ENCODE measurements around the gene PWP2.
"Not testable (repeated sequence)": the region's sequence is repeated elsewhere in the genome, so short reads cannot be mapped to it uniquely, and the experiment has no call there.

The PWP2 gene

DNA sequence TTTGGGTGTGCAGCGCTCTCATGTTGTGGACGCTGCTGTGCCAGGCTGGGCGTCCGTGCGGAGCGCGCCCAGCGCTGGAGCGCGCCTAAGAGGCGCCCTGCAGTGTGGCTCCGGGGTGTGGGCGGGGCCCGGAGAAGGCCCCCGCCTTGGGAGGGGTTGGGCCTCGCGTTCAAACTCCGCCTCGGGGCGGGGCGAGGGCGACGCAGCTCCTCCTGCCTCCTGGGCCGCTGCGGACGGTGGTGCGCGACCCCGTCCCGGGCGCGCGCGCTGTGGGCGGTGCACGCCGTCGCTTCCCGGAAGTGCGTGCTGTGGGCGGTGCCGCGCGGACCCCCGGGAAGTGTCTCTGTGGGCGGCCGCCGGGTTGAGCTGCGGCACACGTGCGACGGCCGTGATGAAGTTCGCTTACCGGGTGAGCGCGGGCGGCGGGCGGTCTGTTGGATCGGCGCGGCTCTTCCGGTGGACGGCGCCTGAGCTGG, at the start of gene PWP2:
Gene PWP2, plus strand, starts transcription at position 374 of the 476 bp plus-strand sequence. Its CDS starts 18 bp downstream, at position 392.
- DNase-seq (ENCODE audit: low spot score): not testable (repeated sequence)

DNA sequence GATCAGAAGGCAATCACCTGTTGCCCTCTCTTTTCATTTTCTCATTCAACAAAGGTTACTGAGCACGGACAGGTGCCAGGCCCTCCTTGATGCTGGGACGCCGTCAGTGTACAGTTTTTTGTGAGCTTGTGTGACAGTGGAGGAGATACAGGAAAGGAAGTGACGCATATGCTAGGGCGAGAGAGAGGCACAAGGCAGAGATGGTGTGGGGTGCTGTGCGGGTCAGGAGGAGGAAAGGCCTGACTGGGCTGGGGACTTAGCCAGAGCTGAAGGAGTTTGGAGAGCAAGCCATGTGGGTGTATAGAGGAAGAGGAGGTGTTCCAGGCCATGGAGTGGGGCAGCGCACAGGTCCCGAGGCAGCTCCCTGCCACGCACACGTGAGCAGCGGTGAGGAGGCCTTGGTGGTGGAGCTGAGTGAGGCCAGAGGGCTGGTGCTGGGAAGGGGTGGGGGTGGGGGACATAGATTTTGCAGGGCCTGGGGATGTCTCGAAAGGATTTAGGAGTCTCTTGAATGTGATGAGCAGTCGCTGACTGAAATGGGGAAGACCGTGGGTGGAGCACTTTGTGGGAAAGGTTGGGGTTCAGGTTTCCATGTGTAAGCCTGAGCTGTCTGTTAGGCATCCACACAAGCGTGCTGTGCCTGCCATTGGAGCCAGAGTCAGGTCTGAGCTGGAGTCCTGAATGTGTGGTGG, 49.1 kb upstream of the PWP2 start:
- no peak for DNase-seq (ENCODE audit: low spot score)

GRCh38 chr21:44058652-44058964, 48.6 kb upstream of the PWP2 start:
- no peak for DNase-seq (ENCODE audit: low spot score)

GRCh38 chr21:44058981-44059380, 48.2 kb upstream of the PWP2 start:
- no peak for DNase-seq (ENCODE audit: low spot score)

DNA sequence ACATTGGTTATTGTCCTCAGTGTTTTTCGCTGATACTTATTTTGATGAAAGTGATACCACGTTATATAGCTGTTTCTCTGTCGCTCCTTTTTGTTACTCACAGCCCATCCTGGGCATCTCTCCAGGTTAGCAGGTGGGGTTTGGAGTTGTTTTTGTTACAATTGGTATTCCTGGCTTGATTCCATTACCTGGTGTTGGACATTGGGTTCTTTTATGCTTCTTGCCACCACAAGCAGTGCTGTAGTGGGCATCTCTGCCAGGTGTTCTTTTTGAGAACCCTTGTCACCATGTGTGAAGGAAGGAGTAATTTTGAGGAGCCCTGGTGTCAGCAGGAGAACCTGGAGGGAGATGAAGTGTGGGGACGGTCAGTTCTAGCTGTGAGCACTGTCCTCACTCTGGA, 47.5 kb upstream of the PWP2 start:
- DNase-seq (ENCODE audit: low spot score): no peak

- no peak for DNase-seq (ENCODE audit: low spot score)
Measured at GRCh38 chr21:44062380-44062779, 44.8 kb upstream of the PWP2 start.

DNA sequence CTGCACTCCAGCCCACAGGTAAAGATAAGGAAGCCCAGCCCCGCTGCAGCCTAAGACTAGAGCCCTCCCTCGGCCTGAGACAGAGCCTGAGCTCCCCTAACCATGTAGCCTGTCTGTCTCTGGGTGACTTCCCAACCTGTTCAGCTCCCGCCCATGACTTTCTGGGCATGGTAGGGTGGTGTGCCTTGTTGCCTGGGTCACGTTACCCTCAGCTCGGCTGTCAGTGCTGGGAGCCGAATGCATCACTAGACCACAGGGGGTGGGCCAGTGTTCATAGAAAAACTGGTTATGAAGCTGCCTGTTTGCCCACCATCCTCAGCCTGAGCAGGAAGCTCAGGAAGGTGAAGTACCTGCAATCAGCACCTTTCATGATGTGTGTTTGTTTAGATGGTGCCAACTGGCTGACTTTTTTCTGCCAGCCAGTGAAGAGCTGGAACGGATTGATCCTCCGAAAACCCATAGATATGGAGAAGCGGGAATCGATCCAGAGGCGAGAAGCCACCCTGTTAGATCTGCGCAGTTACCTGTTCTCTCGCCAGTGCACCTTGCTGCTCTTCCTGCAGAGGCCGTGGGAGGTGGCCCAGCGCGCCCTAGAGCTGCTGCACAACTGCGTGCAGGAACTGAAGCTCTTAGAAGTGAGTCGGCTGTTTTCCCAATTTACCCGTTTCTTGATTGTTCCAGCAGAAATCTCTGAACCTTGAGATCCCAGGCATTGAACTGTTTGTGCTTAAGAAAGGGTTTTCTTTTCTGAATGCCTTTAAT, 43.9 kb upstream of the PWP2 start:
- no peak for DNase-seq (ENCODE audit: low spot score)

- no peak for DNase-seq (ENCODE audit: low spot score)
Measured at GRCh38 chr21:44064852-44065403, 42.3 kb upstream of the PWP2 start.

DNA sequence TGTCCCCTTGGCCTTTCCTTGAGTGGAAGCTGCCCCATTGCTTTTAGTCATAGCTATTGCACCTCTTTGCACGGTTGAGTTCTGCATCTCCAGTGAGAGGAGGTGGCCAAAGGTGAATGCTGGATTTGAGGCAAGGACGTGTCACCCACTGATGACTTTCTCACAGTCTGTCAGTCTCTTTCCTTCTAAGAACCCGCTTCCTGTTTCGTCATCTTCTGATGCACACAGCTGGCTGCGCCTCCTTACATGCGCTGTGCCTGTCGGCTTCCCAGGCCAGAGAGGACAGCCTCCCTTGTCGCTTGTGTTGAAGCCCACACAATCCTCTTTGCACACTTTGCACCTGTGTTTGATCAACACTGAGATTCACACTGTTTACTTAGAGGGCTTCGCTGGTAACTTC, 41.8 kb upstream of the PWP2 start:
- no peak for DNase-seq (ENCODE audit: low spot score)

DNA sequence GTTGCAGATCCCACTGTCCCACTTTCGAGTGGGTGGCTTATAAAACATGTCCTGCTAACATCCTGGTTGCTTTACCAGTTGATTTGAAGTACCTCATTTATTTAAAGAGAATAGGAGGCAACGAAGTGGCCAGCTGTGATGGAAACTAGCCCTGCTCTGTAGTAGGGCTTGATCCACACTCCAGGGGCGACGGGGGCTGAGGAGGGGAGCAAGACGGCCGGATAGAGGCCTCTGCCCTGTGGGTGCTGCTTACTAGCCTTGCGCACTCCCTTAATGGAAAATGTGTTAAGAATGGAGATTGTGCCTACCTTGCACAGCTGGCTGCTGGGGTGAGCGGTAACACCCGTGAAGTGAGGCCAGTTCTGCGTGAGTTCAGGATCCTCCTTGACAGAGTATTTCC, 41.1 kb upstream of the PWP2 start:
- DNase-seq (ENCODE audit: low spot score): no peak

DNA sequence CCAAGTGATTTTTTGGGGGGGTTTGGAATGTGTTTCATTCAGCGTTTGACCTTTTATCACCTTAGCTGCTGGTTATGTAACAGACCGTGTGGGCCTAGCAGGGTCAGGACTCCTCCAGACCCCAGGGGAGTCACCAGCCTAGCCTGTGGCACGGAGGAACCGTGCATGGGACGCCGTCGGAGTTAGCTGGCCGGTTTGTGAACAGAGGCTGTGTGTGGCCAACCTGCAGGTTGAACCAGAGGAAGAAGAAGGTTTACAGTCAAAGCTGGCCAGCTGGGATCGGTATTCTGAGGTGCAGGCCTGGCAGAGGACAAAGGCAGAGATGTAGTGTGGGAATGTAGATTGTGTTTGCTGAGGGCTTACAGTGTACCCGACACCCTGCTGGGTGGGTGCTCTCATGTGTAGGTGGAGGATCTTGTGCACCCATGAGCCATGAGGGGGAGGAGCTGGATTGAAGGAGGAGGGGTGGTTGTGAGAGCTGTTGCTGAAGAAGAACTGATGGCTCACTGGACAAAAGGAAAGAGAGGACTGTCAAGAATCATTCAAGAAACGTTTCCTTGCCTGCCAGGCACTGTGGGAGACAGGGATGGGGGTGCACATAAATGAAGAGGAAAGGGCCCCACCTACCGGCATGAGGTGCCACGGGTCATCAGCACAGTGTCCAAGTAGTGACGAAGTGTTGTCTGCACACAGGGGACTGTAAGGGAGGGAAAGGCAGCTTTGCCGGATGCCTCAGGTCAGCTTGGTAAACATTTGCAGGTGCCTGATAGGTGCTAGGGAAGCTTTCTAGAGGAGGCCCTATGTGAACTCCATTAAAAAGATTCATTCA, 40.0 kb upstream of the PWP2 start:
- no peak for DNase-seq (ENCODE audit: low spot score)

DNA sequence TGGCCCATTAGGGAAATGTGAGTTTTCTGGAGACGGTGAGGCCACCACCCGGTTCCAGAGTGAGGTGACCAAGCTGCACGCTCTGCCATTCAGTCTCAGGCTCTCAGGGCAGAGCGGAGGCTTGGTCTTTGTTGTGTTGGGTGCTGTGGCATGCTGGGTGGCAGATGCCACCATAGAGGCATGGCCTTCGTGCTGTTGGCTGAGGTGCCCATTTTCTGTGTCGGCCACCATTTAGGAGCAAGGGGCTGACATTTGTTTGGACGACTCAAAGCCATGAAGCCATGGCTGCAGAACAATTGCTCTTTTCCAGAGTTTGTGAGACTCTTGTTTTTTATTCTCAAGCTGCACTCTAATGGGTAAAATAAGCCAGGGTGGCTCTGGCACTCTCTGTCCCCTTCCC, 36.8 kb upstream of the PWP2 start:
- no peak for DNase-seq (ENCODE audit: low spot score)

- no peak for DNase-seq (ENCODE audit: low spot score)
Measured at GRCh38 chr21:44071359-44072104, 35.7 kb upstream of the PWP2 start.

DNA sequence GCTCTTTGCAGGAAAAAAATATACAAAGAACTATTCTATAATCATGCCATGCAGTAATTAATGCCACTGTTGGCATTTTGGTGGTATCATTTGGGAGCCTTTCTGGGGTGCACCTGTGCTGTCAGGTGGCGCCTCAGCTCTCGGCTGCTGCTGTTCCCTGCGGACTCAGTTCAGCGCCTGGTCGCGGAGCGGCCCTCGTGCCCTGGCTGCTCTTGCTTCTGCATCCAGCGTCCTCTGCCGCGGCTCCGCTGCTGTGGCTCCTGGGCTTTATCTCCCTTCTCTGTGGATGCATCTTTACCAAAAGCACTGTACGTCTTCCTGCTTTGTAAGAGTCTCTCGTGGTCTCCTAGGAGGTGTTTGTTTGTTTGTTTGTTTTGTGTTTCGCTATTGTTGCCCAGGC, 35.1 kb upstream of the PWP2 start:
- no peak for DNase-seq (ENCODE audit: low spot score)

DNA sequence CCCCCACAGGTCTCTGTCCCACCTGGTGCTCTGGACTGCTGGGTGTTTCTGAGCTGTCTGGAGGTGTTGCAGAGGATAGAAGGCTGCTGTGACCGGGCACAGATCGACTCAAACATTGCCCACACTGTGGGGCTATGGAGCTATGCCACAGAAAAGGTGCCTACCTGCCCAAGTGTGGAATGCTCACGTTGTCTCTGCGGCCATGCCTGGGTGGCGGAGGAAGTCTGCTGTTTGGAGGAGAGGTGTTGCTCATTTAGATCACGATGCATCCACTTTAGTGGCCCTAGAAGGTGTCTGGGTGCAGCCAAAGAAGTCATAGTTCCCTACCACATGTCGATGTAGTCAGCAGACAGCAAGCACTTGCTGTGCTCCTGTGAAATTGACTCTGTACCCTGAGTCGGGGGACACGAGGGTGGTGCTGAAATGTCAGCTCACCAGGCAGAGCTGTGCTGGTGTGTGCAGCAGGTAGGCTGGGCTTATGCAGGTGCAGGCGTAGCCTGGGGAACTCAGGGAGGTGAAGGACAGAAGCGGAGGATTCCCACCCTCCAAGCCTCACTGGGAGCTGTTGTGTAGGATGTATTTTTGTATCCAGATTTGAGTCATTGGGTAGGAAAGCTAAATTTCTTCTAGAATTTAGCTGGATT, 32.8 kb upstream of the PWP2 start:
- no peak for DNase-seq (ENCODE audit: low spot score)

DNA sequence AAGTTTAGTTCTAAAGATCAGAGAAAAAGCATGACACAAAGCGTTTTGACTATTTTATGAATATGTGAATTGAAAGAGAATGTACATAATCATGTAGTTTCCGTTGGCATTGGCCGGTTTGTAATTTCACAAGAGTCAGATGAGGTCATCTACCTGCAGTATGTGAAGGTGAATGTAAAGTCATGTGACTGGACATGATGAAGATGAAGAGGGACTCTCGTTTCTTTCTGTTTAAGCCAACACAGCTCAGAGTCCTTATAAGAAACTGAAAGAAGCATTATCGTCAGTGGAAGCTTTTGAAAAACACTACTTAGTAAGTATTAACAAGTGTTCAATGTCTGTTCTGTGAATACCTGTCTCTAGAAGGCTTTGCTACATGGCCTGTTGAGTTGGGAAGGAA, 30.9 kb upstream of the PWP2 start:
- DNase-seq (ENCODE audit: low spot score): no peak

- DNase-seq (ENCODE audit: low spot score): no peak
Measured at GRCh38 chr21:44078411-44078981, 28.7 kb upstream of the PWP2 start.

GRCh38 chr21:44079446-44079845, 27.8 kb upstream of the PWP2 start:
- no peak for DNase-seq (ENCODE audit: low spot score)

DNA sequence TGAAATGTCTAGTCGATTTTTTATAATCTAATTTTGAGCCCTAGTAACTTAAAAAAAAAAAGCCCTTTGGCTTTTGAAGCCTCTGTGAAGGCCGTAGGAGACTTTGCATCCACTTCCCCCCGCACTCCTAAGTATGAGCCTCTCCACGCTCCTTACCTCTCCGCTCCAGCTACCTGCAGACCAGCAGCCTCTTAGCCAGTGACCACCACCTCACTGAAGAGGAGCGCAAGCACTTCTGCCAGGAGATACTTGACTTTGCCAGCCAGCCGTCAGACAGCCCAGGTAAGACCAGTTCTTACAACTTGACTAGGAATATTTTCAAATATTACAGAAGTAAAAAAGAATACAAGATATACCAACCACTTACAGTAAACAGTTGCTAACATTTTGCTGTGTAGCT, 27.4 kb upstream of the PWP2 start:
- DNase-seq (ENCODE audit: low spot score): no peak

DNA sequence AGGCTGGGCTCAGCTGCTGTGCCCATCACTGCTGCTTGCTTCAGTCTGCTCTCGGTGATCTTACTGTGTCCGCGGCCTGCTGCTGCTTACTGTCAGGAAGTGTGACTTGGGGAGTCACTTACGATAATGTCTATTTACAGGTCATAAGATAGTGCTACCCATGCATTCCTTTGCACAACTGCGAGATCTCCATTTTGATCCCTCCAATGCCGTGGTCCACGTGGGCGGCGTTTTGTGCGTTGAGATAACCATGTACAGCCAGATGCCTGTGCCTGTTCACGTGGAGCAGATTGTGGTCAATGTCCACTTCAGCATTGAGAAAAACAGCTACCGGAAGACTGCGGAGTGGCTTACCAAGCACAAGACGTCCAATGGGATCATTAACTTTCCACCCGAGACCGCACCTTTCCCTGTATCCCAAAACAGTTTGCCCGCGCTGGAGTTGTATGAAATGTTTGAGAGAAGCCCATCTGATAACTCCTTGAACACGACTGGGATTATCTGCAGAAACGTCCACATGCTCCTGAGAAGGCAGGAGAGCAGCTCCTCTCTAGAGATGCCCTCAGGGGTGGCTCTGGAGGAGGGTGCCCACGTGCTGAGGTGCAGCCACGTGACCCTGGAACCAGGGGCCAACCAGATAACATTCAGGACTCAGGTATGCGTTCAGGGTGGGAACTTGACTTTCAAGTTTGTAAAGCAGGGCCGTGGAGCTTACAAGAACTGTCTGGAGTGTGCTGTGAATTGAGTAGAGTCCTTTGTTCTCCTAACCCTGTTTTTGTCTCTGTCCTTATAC, 24.4 kb upstream of the PWP2 start:
- peak; percentile 16 for DNase-seq (ENCODE audit: low spot score)

All from HuH-7.5 (cell line).